ENCODE data around the gene TMSB15A. TPM values are rescaled to one million over a fixed set of nuclear protein-coding genes. Genes with fewer than 3 reads are reported as not detected.

Gene TMSB15A
- 0.47 to 0.85 TPM (median 0.80 TPM) in 5 replicates for total RNA-seq (2022; extraction: Qiagen RNA extraction; ENCODE audit: low read depth)

GRCh38 chrX:102515975-102516941, at the start of gene TMSB15A:
TMSB15A (minus strand) TSS chrX:102516739.

GRCh38 chrX:102471762-102472220, 44.7 kb downstream of the TMSB15A start, which contains the start of gene TCP11X2:
TCP11X2 (minus strand) TSS chrX:102471812.

Other genes starting within 250 kb of the TMSB15A start
- not detected in 5 replicates for gene NXF2B, start 76.7 kb downstream of the TMSB15A start, total RNA-seq (2022; extraction: Qiagen RNA extraction; ENCODE audit: low read depth)
- not detected in 5 replicates for gene TCP11X2, start 44.9 kb downstream of the TMSB15A start, total RNA-seq (2022; extraction: Qiagen RNA extraction; ENCODE audit: low read depth)
- gene ARMCX5, start 82.8 kb upstream of the TMSB15A start, total RNA-seq (2022; extraction: Qiagen RNA extraction; ENCODE audit: low read depth), result 8.7 to 13.3 TPM (median 10.4 TPM) in 5 replicates
- 0.19 to 0.45 TPM (median 0.22 TPM) in 5 replicates for gene GPRASP1, start 134.7 kb upstream of the TMSB15A start, total RNA-seq (2022; extraction: Qiagen RNA extraction; ENCODE audit: low read depth)
- gene GPRASP2, start 195.7 kb upstream of the TMSB15A start, total RNA-seq (2022; extraction: Qiagen RNA extraction; ENCODE audit: low read depth), result 4.6 to 6.3 TPM (median 5.4 TPM) in 5 replicates
- gene GPRASP3, start 204.0 kb upstream of the TMSB15A start, total RNA-seq (2022; extraction: Qiagen RNA extraction; ENCODE audit: low read depth), result 2.4 to 4.4 TPM (median 3.2 TPM) in 5 replicates